Cardiac muscle cell (in vitro differentiated cells and primary cell): ENCODE data around the gene SLC16A9. TPM values are rescaled to one million over a fixed set of nuclear protein-coding genes. Genes with fewer than 3 reads are reported as not detected.

Experiments used
- DNase-seq, 2 donors: peaks; one replicate each; pipeline versions ENCODE4 v3.0.0 to v3.0.0-alpha.2; 2010 to 2017; ENCODE audit warnings: low read depth in 1 of 2, low spot score in 1 of 2
- H3K27ac ChIP-seq: fragments of 200-600 bp; sonication (generic); 2 replicates; pipeline ENCODE4 v1.5.1; 2016
- H3K27me3 ChIP-seq: fragments of 200-600 bp; sonication (generic); 2 replicates; pipeline ENCODE4 v1.6.0; 2016; ENCODE audit warnings: control low read depth
- H3K36me3 ChIP-seq: fragments of 200-600 bp; sonication (generic); 2 replicates; pipeline ENCODE4 v1.5.1; 2016; ENCODE audit warnings: control low read depth
- H3K4me1 ChIP-seq: fragments of 200-600 bp; sonication (generic); 2 replicates; pipeline ENCODE4 v1.8.1; 2017; ENCODE audit warnings: low read depth, mild to moderate bottlenecking, mixed run types
- H3K4me3 ChIP-seq: fragments of 200-600 bp; sonication (generic); 2 replicates; pipeline ENCODE4 v1.5.1; 2016; ENCODE audit warnings: mild to moderate bottlenecking
- H3K9me3 ChIP-seq: fragments of 200-600 bp; sonication (generic); 2 replicates; pipeline ENCODE4 v1.5.1; 2017; ENCODE audit warnings: low read depth, mild to moderate bottlenecking, control low read depth
- polyA plus RNA-seq: library from polyadenylated mRNA; unstranded; fragments of >200 nt; fragmentation: Nextera tagmentation; extraction: Ambion mirVana; gene quantifications from 2 replicates; pipeline ENCODE4 v1.2.1, GENCODE V29; 2016
- total RNA-seq: library from RNA; depleted of rRNA; stranded (reverse); fragments of >200 nt; gene quantifications from 2 replicates; pipeline ENCODE4 v1.2.3, GENCODE V29; 2016
- TF ChIP-seq, protein P1 (sequence below): IDR thresholded peaks from 2 replicates; pipeline ENCODE4 v1.5.1; 2012; ENCODE audit warnings: low read depth, mild to moderate bottlenecking, low read length

The SLC16A9 gene
- total and polyA plus RNA-seq, 2 experiments from 2014 or later = 3.0 to 3.5 TPM

GRCh38 chr10:59711871-59712494 lies 2.3 kb upstream of the SLC16A9 start:
- Histone ChIP-seq H3K27me3 (peaks cover 18% of the 10 kb centered on the region), H3K4me3 (no peak overlapping the region), H3K36me3 (no peaks in the 10 kb centered on the region), H3K4me1 (no peaks in the 10 kb centered on the region), H3K9me3 (no peaks in the 10 kb centered on the region), H3K27ac (no peak overlapping the region)
- TF ChIP-seq, protein P1, sequence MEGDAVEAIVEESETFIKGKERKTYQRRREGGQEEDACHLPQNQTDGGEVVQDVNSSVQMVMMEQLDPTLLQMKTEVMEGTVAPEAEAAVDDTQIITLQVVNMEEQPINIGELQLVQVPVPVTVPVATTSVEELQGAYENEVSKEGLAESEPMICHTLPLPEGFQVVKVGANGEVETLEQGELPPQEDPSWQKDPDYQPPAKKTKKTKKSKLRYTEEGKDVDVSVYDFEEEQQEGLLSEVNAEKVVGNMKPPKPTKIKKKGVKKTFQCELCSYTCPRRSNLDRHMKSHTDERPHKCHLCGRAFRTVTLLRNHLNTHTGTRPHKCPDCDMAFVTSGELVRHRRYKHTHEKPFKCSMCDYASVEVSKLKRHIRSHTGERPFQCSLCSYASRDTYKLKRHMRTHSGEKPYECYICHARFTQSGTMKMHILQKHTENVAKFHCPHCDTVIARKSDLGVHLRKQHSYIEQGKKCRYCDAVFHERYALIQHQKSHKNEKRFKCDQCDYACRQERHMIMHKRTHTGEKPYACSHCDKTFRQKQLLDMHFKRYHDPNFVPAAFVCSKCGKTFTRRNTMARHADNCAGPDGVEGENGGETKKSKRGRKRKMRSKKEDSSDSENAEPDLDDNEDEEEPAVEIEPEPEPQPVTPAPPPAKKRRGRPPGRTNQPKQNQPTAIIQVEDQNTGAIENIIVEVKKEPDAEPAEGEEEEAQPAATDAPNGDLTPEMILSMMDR = no peak
- peak in 1 of 2 donors; percentile 5 for DNase-seq

DNA sequence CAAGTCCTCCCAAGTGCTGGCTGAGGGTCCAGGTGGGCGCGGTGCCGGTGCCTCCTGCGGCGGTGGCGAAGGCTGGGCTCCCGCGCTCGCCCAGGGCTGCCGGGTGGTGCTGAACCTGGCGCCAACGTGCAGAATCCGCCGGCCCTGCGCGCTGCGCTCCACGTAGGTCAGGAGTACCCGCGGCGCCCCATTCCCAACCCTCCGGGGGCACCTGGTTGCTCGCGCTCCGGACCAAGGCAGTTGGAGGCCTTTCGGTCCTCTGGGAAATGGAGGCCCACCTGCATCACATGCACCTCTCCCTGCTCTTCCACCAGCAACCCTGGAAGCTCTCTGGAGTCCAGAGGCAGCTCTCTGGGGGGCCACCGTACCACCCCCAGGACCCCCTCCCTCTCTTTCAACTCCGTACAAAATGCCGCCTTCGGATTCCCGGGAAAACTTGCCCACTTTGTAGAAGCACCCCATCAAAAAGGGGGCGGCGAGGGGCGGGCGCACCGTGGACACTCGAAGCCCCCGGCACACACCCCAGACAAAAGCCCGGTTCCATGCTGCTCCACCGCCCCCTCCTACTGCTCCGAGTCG lies 745 bp downstream of the SLC16A9 start:
- no peaks in the 10 kb centered on the region for H3K36me3 ChIP-seq
- no peaks in the 10 kb centered on the region for H3K4me1 ChIP-seq
- DNase-seq = peak; percentile 16 to 64
- no peak overlapping the region for H3K27ac ChIP-seq
- TF ChIP-seq, protein P1 = no peak
- H3K4me3 ChIP-seq = peak overlapping the region; percentile 59
- peaks cover 18% of the 10 kb centered on the region for H3K27me3 ChIP-seq
- H3K9me3 ChIP-seq = no peaks in the 10 kb centered on the region

DNA sequence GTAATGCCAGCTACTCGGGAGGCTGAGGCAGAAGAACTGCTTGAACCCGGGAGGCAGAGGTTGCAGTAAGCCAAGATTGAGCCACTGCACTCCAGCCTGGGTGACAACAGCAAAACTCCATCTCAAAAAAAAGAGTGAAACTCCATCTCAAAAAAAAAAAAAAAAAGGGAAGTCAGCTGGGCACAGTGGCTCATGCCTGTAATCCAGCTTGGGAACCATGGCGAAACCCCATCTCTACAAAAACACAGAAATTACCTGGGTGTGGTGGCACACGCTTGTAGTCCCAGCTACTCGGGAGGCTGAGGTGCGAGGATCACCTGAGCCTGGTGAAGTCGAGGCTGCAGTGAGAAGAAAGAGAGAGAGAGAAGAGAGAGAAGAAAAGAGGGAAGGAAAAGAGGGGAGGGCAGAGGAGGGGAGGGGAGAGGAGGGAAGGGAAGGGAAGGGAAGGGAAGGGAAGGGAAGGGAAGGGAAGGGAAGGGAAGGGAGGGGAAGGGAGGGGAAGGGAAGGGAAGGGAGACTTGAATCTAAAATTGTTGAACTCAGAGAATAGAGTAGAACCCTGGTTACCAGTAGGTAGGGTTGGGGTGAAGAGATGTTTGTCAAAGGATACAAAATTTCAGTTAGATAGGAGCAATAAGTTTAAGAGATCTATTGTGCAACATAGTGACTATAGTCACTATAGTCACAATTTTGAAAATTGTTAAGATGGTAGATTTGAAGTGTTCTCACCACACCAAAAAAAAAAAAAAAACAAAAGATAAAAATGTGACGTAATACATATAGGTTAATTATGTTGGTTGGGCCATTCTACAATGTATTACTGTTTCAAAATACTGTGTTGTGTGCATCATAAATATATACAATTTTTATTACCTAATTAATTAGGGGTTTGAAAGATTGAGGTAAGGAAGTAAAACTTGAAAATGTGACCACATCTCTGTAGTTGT lies 2.5 kb downstream of the SLC16A9 start:
- Histone ChIP-seq H3K27me3 (peaks cover 18% of the 10 kb centered on the region), H3K9me3 (no peaks in the 10 kb centered on the region), H3K4me3 (no peak overlapping the region), H3K36me3 (no peaks in the 10 kb centered on the region), H3K4me1 (no peaks in the 10 kb centered on the region), H3K27ac (no peak overlapping the region)
- no peak for DNase-seq
- TF ChIP-seq, protein P1 = no peak

DNA sequence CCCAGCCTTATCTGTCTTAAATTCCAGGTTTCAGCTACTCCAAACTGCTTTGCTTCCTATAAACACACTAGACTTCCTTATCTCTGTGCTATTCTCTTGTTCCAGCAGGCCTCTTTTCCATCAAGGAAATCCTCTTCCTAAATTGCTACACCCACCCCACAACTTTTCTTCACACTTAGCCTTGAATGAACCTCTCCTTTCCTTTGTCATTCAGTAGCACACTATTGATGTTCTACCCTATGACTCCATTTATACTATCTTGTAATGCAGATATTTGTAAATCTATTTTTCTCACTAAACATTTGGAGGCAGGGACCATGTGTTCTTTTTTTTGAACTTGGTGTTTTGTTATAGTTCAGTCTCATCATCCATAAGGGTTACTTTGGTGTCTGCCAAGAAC lies 3.7 kb downstream of the SLC16A9 start:
- Histone ChIP-seq H3K4me3 (no peak overlapping the region), H3K9me3 (no peaks in the 10 kb centered on the region), H3K27me3 (peaks cover 18% of the 10 kb centered on the region), H3K4me1 (no peaks in the 10 kb centered on the region), H3K27ac (no peak overlapping the region), H3K36me3 (no peaks in the 10 kb centered on the region)
- no peak for DNase-seq
- TF ChIP-seq, protein P1 = no peak

GRCh38 chr10:59704630-59705029 lies 5.0 kb downstream of the SLC16A9 start:
- Histone ChIP-seq H3K4me3 (no peak overlapping the region), H3K36me3 (no peaks in the 10 kb centered on the region), H3K27me3 (peaks cover 11% of the 10 kb centered on the region), H3K4me1 (no peaks in the 10 kb centered on the region), H3K9me3 (no peaks in the 10 kb centered on the region), H3K27ac (no peak overlapping the region)
- DNase-seq = peak in 1 of 2 donors; percentile 15
- TF ChIP-seq, protein P1 = no peak
